HG03045 (cell line): ENCODE results near the gene SORL1-AS1.

Source experiments
- ATAC-seq: cut with Tn5 transposase; IDR thresholded peaks from one replicate; pipeline ENCODE4 v1.9.1; 2021; ENCODE audit warnings: mild to moderate bottlenecking, moderate library complexity; ENCODE audit not compliant: unreplicated experiment

SORL1-AS1 gene

GRCh38 chr11:121452609-121453150 is at the start of gene SORL1-AS1:
TSS of gene SORL1-AS1 (minus strand) at chr11:121452967.
- ATAC-seq = peak; percentile 15

- no peak for ATAC-seq
Observed at GRCh38 chr11:121500717-121501116, 48.0 kb upstream of the SORL1-AS1 start.

- ATAC-seq = no peak
Observed at GRCh38 chr11:121500275-121500674, 47.5 kb upstream of the SORL1-AS1 start.

GRCh38 chr11:121499405-121499804 is 46.6 kb upstream of the SORL1-AS1 start:
- ATAC-seq = no peak

- ATAC-seq = no peak
Observed at GRCh38 chr11:121497176-121497998, 44.6 kb upstream of the SORL1-AS1 start.

GRCh38 chr11:121494355-121495099 is 41.8 kb upstream of the SORL1-AS1 start:
- ATAC-seq = peak; percentile 54

- ATAC-seq = no peak
Observed at GRCh38 chr11:121489823-121490222, 37.1 kb upstream of the SORL1-AS1 start.

- no peak for ATAC-seq
Observed at GRCh38 chr11:121488641-121489040, 35.9 kb upstream of the SORL1-AS1 start.

GRCh38 chr11:121488170-121488569 is 35.4 kb upstream of the SORL1-AS1 start:
- no peak for ATAC-seq

GRCh38 chr11:121487191-121487590 is 34.4 kb upstream of the SORL1-AS1 start:
- ATAC-seq = no peak

- no peak for ATAC-seq
Observed at GRCh38 chr11:121486054-121486453, 33.3 kb upstream of the SORL1-AS1 start.

- no peak for ATAC-seq
Observed at GRCh38 chr11:121485216-121485615, 32.4 kb upstream of the SORL1-AS1 start.

- no peak for ATAC-seq
Observed at GRCh38 chr11:121483805-121484480, 31.2 kb upstream of the SORL1-AS1 start.

GRCh38 chr11:121482231-121483129 is 29.7 kb upstream of the SORL1-AS1 start:
- ATAC-seq = peak; percentile 77

GRCh38 chr11:121481484-121482230 is 28.9 kb upstream of the SORL1-AS1 start:
- peak; percentile 24 for ATAC-seq

- no peak for ATAC-seq
Observed at GRCh38 chr11:121479698-121480238, 27.0 kb upstream of the SORL1-AS1 start.

- no peak for ATAC-seq
Observed at GRCh38 chr11:121478895-121479697, 26.3 kb upstream of the SORL1-AS1 start.

GRCh38 chr11:121478226-121478894 is 25.6 kb upstream of the SORL1-AS1 start:
- ATAC-seq = no peak
